DMS53 treated with DMSO at 0.1 percent for 48 hours (cell line): ENCODE results near the gene ATP7B.
"Not testable (repeated sequence)": the region's sequence is repeated elsewhere in the genome, so short reads cannot be mapped to it uniquely, and the experiment has no call there.

Experiments
- DNase-seq: peaks from one replicate; lab custom pipeline; 2025; ENCODE audit not compliant: unreplicated experiment; lab: John Stamatoyannopoulos, UW

The ATP7B gene

GRCh38 chr13:52006523-52007245 lies 4.6 kb downstream of the ATP7B start:
- DNase-seq: no peak

- DNase-seq: no peak
Observed at GRCh38 chr13:52005841-52006522, 5.3 kb downstream of the ATP7B start.

GRCh38 chr13:52004511-52005170 lies 6.6 kb downstream of the ATP7B start:
- DNase-seq: no peak

GRCh38 chr13:52003541-52003940 lies 7.7 kb downstream of the ATP7B start:
- DNase-seq: no peak

GRCh38 chr13:52002361-52002760 lies 8.9 kb downstream of the ATP7B start:
- no peak for DNase-seq

GRCh38 chr13:52001120-52001731 lies 10.0 kb downstream of the ATP7B start:
- peak; percentile 52 for DNase-seq

GRCh38 chr13:51999921-52000320 lies 11.3 kb downstream of the ATP7B start:
- DNase-seq: no peak

GRCh38 chr13:51999510-51999911 lies 11.7 kb downstream of the ATP7B start:
- DNase-seq: no peak

GRCh38 chr13:51998723-51999509 lies 12.3 kb downstream of the ATP7B start:
- DNase-seq: peak; percentile 72

- peak; percentile 81 for DNase-seq
Observed at GRCh38 chr13:51997641-51998330, 13.5 kb downstream of the ATP7B start.

GRCh38 chr13:51997186-51997585 lies 14.1 kb downstream of the ATP7B start:
- no peak for DNase-seq

- no peak for DNase-seq
Observed at GRCh38 chr13:51996641-51997040, 14.6 kb downstream of the ATP7B start.

GRCh38 chr13:51995677-51996551 lies 15.3 kb downstream of the ATP7B start:
- no peak for DNase-seq

GRCh38 chr13:51993713-51994112 lies 17.5 kb downstream of the ATP7B start:
- DNase-seq: no peak

- no peak for DNase-seq
Observed at GRCh38 chr13:51988988-51989618, 22.1 kb downstream of the ATP7B start.

- not testable (repeated sequence) for DNase-seq
Observed at GRCh38 chr13:51984904-51985303, 26.3 kb downstream of the ATP7B start.

- DNase-seq: not testable (repeated sequence)
Observed at GRCh38 chr13:51983292-51983691, 28.0 kb downstream of the ATP7B start.

- no peak for DNase-seq
Observed at GRCh38 chr13:51981355-51981754, 29.9 kb downstream of the ATP7B start.

- no peak for DNase-seq
Observed at GRCh38 chr13:51980908-51981307, 30.3 kb downstream of the ATP7B start.
